H9 (cell line): ENCODE measurements around the gene RASSF3. TPM values are rescaled to one million over a fixed set of nuclear protein-coding genes. Genes with fewer than 3 reads are reported as not detected.

Source experiments
- DNase-seq: peaks from one replicate; pipeline ENCODE4 v3.0.0-alpha.2; 2017
- H2AFZ ChIP-seq: one replicate; pipeline ENCODE4 v1.6.1; 2013; ENCODE audit warnings: mild to moderate bottlenecking, low read length, control low read depth, moderate library complexity
- H2AK5ac ChIP-seq: 2 replicates; pipeline ENCODE4 v1.6.1; 2013; ENCODE audit warnings: low read length, control low read depth, mixed read lengths; ENCODE audit not compliant: insufficient read length
- H2BK120ac ChIP-seq: one replicate; pipeline ENCODE4 v1.6.1; 2013; ENCODE audit warnings: low read depth, mild to moderate bottlenecking, low read length, control low read depth, inconsistent platforms; ENCODE audit not compliant: poor library complexity, severe bottlenecking
- H2BK12ac ChIP-seq: 2 replicates; pipeline ENCODE4 v1.6.1; 2013; ENCODE audit warnings: low read length, control low read depth, mixed read lengths, low read depth; ENCODE audit not compliant: insufficient read length
- H2BK15ac ChIP-seq: 2 replicates; pipeline ENCODE4 v1.6.1; 2013; ENCODE audit warnings: low read depth, low read length, control low read depth
- H2BK20ac ChIP-seq: one replicate; pipeline ENCODE4 v1.6.1; 2013; ENCODE audit warnings: low read depth, mild to moderate bottlenecking, low read length, control low read depth, inconsistent platforms; ENCODE audit not compliant: poor library complexity, severe bottlenecking
- H2BK5ac ChIP-seq: 2 replicates; pipeline ENCODE4 v1.6.1; 2013; ENCODE audit warnings: low read length, control low read depth, mixed read lengths; ENCODE audit not compliant: insufficient read length
- H3K14ac ChIP-seq: 2 replicates; pipeline ENCODE4 v1.6.1; 2013; ENCODE audit warnings: low read length, control low read depth; ENCODE audit not compliant: insufficient read depth
- H3K18ac ChIP-seq: 2 replicates; pipeline ENCODE4 v1.6.1; 2013; ENCODE audit warnings: low read depth, mild to moderate bottlenecking, mixed read lengths, low read length, control low read depth; ENCODE audit not compliant: insufficient read length
- H3K23ac ChIP-seq: 2 replicates; pipeline ENCODE4 v1.6.1; 2013; ENCODE audit warnings: low read length, control low read depth, mixed read lengths, low read depth; ENCODE audit not compliant: insufficient read length
- H3K23me2 ChIP-seq: 2 replicates; pipeline ENCODE4 v1.6.1; 2013; ENCODE audit warnings: low read depth, mild to moderate bottlenecking, mixed read lengths, low read length, control low read depth; ENCODE audit not compliant: insufficient read length, poor library complexity, severe bottlenecking
- H3K27ac ChIP-seq: 2 replicates; pipeline ENCODE4 v1.5.1; 2013; ENCODE audit warnings: low read length, control low read depth, mixed read lengths, low read depth; ENCODE audit not compliant: insufficient read length
- H3K27me3 ChIP-seq: 2 replicates; pipeline ENCODE4 v1.6.1; 2013; ENCODE audit warnings: low read length, control low read depth, inconsistent platforms; ENCODE audit not compliant: insufficient read depth
- H3K4ac ChIP-seq: 2 replicates; pipeline ENCODE4 v1.6.1; 2013; ENCODE audit warnings: low read depth, mild to moderate bottlenecking, control low read depth, inconsistent platforms, low read length, moderate library complexity
- H3K4me1 ChIP-seq: 2 replicates; pipeline ENCODE4 v1.6.1; 2013; ENCODE audit warnings: low read length, control low read depth, inconsistent platforms; ENCODE audit not compliant: insufficient read depth
- H3K4me2 ChIP-seq: 2 replicates; pipeline ENCODE4 v1.6.1; 2013; ENCODE audit warnings: low read length, control low read depth, mixed read lengths; ENCODE audit not compliant: insufficient read length, insufficient read depth
- H3K56ac ChIP-seq: 2 replicates; pipeline ENCODE4 v1.6.1; 2013; ENCODE audit warnings: low read depth, mild to moderate bottlenecking, mixed read lengths, low read length, control low read depth; ENCODE audit not compliant: insufficient read length
- H3K79me1 ChIP-seq: 2 replicates; pipeline ENCODE4 v1.6.1; 2013; ENCODE audit warnings: low read depth, mild to moderate bottlenecking, moderate library complexity, low read length, control low read depth, inconsistent platforms; ENCODE audit not compliant: insufficient read depth, poor library complexity, severe bottlenecking
- H3K79me2 ChIP-seq: 2 replicates; pipeline ENCODE4 v1.6.1; 2013; ENCODE audit warnings: low read length, control low read depth, inconsistent platforms; ENCODE audit not compliant: insufficient read depth
- H3K9ac ChIP-seq: 2 replicates; pipeline ENCODE4 v1.6.1; 2013; ENCODE audit warnings: low read length, control low read depth, mixed read lengths; ENCODE audit not compliant: insufficient read length; ENCODE audit errors: extremely low read depth
- H3K9me3 ChIP-seq: one replicate; pipeline ENCODE4 v1.6.1; 2013; ENCODE audit warnings: low read depth, low read length, inconsistent platforms; ENCODE audit not compliant: control insufficient read depth
- H3T11ph ChIP-seq: one replicate; pipeline ENCODE4 v1.6.1; 2013; ENCODE audit warnings: mild to moderate bottlenecking, low read length, control low read depth, inconsistent platforms
- H4K20me1 ChIP-seq: one replicate; pipeline ENCODE4 v1.6.1; 2013; ENCODE audit not compliant: control insufficient read depth, insufficient read length, insufficient read depth
- H4K5ac ChIP-seq: 2 replicates; pipeline ENCODE4 v1.6.1; 2013; ENCODE audit warnings: low read depth, mild to moderate bottlenecking, mixed read lengths, low read length, control low read depth; ENCODE audit not compliant: insufficient read length
- H4K8ac ChIP-seq: replicated peaks from 2 replicates; pipeline ENCODE4 v1.6.1; 2013; ENCODE audit warnings: low read length, control low read depth, mixed read lengths, low read depth; ENCODE audit not compliant: insufficient read length
- H4K91ac ChIP-seq: 2 replicates; pipeline ENCODE4 v1.6.1; 2013; ENCODE audit warnings: low read depth, mild to moderate bottlenecking, moderate library complexity, mixed read lengths, low read length, control low read depth; ENCODE audit not compliant: insufficient read length
- H3K27ac Mint-ChIP-seq, 3 experiments: 2 replicates in 2 of 3; 3 replicates in 1 of 3; pipeline ENCODE4 v1.8.0; 2020 to 2021; ENCODE audit warnings: mixed read lengths in 3 of 3, mild to moderate bottlenecking in 1 of 3, moderate library complexity in 1 of 3
- H3K27me3 Mint-ChIP-seq: 2 replicates; pipeline ENCODE4 v1.8.0; 2021; ENCODE audit warnings: low read depth, mild to moderate bottlenecking, moderate library complexity, mixed read lengths
- H3K36me3 Mint-ChIP-seq, 3 experiments: 2 replicates in 2 of 3; 3 replicates in 1 of 3; pipeline ENCODE4 v1.8.0; 2020 to 2021; ENCODE audit warnings: low read depth in 3 of 3, mixed read lengths in 3 of 3; ENCODE audit not compliant: insufficient read depth in 1 of 3
- H3K4me1 Mint-ChIP-seq, 2 experiments: 2 replicates each; pipeline ENCODE4 v1.8.0; 2020; ENCODE audit warnings: mixed read lengths in 2 of 2
- H3K4me3 Mint-ChIP-seq, 2 experiments: 2 replicates in 1 of 2; 3 replicates in 1 of 2; pipeline ENCODE4 v1.8.0; 2020 to 2021; ENCODE audit warnings: mild to moderate bottlenecking in 2 of 2, mixed read lengths in 2 of 2, moderate library complexity in 1 of 2
- H3K9me3 Mint-ChIP-seq, 2 experiments: 2 replicates in 1 of 2; 3 replicates in 1 of 2; pipeline ENCODE4 v1.8.0; 2020; ENCODE audit warnings: mild to moderate bottlenecking in 2 of 2, mixed read lengths in 2 of 2, moderate library complexity in 1 of 2
- WGBS: extraction: QIAGEN DNeasy Blood & Tissue Kit; methylation state at CpG from one replicate; pipeline ENCODE4 v1.1.7; 2013; ENCODE audit warnings: missing lambda C conversion rate, low lambda C conversion rate, mixed read lengths; ENCODE audit not compliant: insufficient read length; ENCODE audit errors: extremely low coverage; 5-methylcytosine and 5-hydroxymethylcytosine counted together
- total RNA-seq: library from RNA; stranded (reverse); gene quantifications from 2 replicates; pipeline ENCODE4 v1.2.1, GENCODE V29; 2021
- TF ChIP-seq, protein P1 (sequence below): fragments of 200-600 bp; sonication (generic); conservative IDR thresholded peaks from 3 replicates; pipeline ENCODE4 v1.8.0; 2021; ENCODE audit warnings: antibody characterized with exemption, mild to moderate bottlenecking

RASSF3 gene
- total RNA-seq, 1 experiment from 2014 or later: 45.1 TPM

DNA sequence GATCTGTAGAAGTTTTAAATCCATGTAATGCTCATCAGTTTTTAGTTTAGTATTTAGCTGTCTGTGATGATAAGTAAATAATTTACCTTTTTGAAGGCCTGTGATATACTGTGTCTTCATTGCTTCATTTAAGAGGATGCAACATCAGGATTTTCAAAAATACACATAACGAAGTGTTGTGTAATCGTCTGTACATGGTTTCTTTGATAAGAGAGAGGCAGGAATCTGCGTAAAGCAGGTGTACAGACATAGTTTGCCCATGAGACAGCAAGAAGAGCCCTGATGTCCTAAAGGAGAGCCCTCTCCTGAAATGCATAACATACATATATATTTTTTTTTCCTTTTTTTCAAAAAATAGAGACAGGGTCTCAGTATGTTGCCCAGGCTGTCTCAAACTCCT lies 44.8 kb downstream of the RASSF3 start:
- no peak overlapping the region for H2BK20ac ChIP-seq
- no peak overlapping the region for H4K5ac ChIP-seq
- Mint-ChIP-seq H3K27me3 (no peaks in the 10 kb centered on the region), H3K9me3 (no peaks in the 10 kb centered on the region), H3K36me3 (peaks cover 0 to 2% (median 0%) of the 10 kb centered on the region in 3 experiments; a peak in 1 of 7 replicates), H3K4me3 (no peak overlapping the region), H3K27ac (0 out of 7 replicates have a peak overlapping the region, but pooled peaks of 1 of the 3 experiments have one; percentile 15), H3K4me1 (peaks cover 10 to 15% of the 10 kb centered on the region in 2 experiments)
- H3K4me2 ChIP-seq: no peak overlapping the region
- H3K23me2 ChIP-seq: no peaks in the 10 kb centered on the region
- H3K79me1 ChIP-seq: peaks cover 17% of the 10 kb centered on the region
- no peaks in the 10 kb centered on the region for H4K20me1 ChIP-seq
- H3K23ac ChIP-seq: no peak overlapping the region
- WGBS: no CpG with 5 or more reads among the region's 3 CpGs
- H2BK15ac ChIP-seq: no peak overlapping the region
- no peak overlapping the region for H3K27ac ChIP-seq
- no peak for DNase-seq
- no peak overlapping the region for H2BK120ac ChIP-seq
- no peak overlapping the region for H2BK5ac ChIP-seq
- no peaks in the 10 kb centered on the region for H3K27me3 ChIP-seq
- H3K4me1 ChIP-seq: no peaks in the 10 kb centered on the region
- no peaks in the 10 kb centered on the region for H3K9me3 ChIP-seq
- no peak overlapping the region for H3K56ac ChIP-seq
- no peak overlapping the region for H4K8ac ChIP-seq
- no peak overlapping the region for H2AFZ ChIP-seq
- TF ChIP-seq, protein P1, sequence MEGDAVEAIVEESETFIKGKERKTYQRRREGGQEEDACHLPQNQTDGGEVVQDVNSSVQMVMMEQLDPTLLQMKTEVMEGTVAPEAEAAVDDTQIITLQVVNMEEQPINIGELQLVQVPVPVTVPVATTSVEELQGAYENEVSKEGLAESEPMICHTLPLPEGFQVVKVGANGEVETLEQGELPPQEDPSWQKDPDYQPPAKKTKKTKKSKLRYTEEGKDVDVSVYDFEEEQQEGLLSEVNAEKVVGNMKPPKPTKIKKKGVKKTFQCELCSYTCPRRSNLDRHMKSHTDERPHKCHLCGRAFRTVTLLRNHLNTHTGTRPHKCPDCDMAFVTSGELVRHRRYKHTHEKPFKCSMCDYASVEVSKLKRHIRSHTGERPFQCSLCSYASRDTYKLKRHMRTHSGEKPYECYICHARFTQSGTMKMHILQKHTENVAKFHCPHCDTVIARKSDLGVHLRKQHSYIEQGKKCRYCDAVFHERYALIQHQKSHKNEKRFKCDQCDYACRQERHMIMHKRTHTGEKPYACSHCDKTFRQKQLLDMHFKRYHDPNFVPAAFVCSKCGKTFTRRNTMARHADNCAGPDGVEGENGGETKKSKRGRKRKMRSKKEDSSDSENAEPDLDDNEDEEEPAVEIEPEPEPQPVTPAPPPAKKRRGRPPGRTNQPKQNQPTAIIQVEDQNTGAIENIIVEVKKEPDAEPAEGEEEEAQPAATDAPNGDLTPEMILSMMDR: no peak
- H3K18ac ChIP-seq: no peak overlapping the region
- no peak overlapping the region for H3K9ac ChIP-seq
- H2AK5ac ChIP-seq: no peak overlapping the region
- no peak overlapping the region for H2BK12ac ChIP-seq
- H3T11ph ChIP-seq: no peak overlapping the region
- no peak overlapping the region for H3K4ac ChIP-seq
- H3K79me2 ChIP-seq: peaks cover 12% of the 10 kb centered on the region; the same call in 1 of the 2 replicates
- H3K14ac ChIP-seq: no peak overlapping the region
- H4K91ac ChIP-seq: no peak overlapping the region
